ENCODE results near the gene KCNK5. TPM values are rescaled to one million over a fixed set of nuclear protein-coding genes. Genes with fewer than 3 reads are reported as not detected.

Gene KCNK5
- total RNA-seq, 4 donors from 2014 or later: 9.2 to 14.3 (median 13.0) TPM

DNA sequence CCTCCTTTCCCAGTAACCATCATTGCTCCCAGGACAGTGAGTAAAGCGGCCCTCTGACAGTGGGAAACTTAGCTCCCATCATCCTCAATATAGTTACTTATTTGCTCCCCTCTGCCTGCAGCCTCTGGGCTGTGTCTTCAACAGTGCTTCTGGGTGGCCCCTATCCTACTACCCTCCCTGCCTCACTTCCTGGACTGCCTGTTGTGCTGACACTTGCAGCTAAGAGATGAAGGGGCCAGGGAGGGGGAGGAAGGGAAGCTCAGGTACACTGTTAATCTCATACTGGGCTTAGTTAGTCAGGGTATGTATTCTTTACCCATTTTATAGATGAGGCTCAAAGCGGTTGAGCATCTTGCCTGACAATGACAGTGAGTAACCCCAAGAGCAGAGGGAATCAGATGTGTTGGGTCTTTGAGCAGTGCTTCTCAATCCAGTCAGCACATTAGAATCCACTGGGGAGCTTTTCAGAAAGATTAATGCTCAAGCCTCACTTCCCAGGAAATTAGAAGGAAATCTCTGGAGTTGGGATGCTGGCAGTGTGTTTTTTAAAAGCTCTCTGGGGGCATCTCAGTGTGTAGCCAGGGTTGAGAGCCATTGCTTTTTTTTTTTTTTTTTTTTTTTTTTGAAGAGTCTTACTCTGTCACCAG, 27.1 kb upstream of the KCNK5 start:
- Histone ChIP-seq H3K4me1 (peaks cover 0 to 11% of the 10 kb centered on the region in 2 donors), H3K27me3 (no peaks in the 10 kb centered on the region), H3K36me3 (no peaks in the 10 kb centered on the region), H3K4me3 (replicated peaks in 1 of 3) (no peak overlapping the region), H3K9me3 (no peaks in the 10 kb centered on the region), H3K27ac (no peak overlapping the region)
- WGBS, 2 donors: 79 to 83% methylated on average over 2 of the region's 2 CpGs
- intact Hi-C loops (cut with DNase I): no loop called here
- TF ChIP-seq, protein P1, sequence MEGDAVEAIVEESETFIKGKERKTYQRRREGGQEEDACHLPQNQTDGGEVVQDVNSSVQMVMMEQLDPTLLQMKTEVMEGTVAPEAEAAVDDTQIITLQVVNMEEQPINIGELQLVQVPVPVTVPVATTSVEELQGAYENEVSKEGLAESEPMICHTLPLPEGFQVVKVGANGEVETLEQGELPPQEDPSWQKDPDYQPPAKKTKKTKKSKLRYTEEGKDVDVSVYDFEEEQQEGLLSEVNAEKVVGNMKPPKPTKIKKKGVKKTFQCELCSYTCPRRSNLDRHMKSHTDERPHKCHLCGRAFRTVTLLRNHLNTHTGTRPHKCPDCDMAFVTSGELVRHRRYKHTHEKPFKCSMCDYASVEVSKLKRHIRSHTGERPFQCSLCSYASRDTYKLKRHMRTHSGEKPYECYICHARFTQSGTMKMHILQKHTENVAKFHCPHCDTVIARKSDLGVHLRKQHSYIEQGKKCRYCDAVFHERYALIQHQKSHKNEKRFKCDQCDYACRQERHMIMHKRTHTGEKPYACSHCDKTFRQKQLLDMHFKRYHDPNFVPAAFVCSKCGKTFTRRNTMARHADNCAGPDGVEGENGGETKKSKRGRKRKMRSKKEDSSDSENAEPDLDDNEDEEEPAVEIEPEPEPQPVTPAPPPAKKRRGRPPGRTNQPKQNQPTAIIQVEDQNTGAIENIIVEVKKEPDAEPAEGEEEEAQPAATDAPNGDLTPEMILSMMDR (IDR thresholded peaks at IDR 0.05): no peak
- no peak for TF ChIP-seq POLR2A (IDR thresholded peaks at IDR 0.05)
- DNase-seq: no peak

DNA sequence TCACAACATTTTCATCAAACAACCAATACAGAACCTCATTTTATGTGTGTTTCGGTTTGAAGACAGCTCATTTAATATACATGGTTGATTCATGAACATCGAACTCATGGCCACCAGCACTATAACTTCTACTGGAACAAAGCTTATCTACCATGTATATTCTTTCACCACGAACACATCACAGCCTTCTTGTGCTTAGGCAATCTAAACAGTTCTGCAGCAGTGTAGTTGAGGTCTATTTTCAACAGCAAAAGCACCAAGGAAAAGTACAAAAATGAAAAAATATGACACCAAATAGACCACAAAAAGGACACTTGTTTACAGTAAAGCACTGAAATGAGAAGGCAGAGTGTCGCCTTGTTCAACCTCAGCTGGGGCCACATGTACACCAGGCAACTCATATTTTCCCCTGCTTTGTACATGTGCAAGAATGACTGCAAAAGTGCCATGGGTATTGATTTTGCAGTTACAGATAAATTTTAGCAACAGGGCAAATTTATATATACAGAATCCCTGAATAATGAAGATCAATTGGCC, 25.8 kb upstream of the KCNK5 start:
- 94 to 95% methylated on average over 4 of the region's 4 CpGs for WGBS, 2 donors
- no peaks in the 10 kb centered on the region for H3K36me3 ChIP-seq
- intact Hi-C loops (cut with DNase I): no loop called here
- no peak for TF ChIP-seq POLR2A (IDR thresholded peaks at IDR 0.05)
- TF ChIP-seq, protein P1 (IDR thresholded peaks at IDR 0.05): no peak
- H3K27me3 ChIP-seq: no peaks in the 10 kb centered on the region
- H3K4me1 ChIP-seq: peaks cover 0 to 12% of the 10 kb centered on the region in 2 donors
- no peaks in the 10 kb centered on the region for H3K9me3 ChIP-seq
- H3K4me3 ChIP-seq (replicated peaks in 1 of 3): no peak overlapping the region
- H3K27ac ChIP-seq: no peak overlapping the region
- no peak for DNase-seq

DNA sequence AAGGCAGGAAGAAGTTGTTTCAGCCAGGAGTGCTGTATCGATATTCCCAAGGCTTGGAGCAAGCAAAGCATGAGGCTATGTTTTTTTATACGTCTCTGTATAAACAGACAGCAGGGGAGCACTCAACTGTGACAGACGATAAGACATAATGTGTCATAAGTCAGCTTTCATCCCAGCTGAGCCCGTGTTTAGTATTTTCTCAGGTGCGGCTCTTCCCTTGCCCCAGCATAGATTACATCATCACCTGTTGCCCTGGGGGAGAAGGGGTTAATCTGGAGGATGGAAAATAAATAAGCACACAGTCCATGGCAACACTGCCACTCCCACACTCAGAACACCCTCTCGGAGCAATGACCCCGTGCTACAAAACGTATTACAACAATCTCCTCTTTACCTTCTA, 22.1 kb upstream of the KCNK5 start:
- H3K27me3 ChIP-seq: no peaks in the 10 kb centered on the region
- no peak overlapping the region for H3K27ac ChIP-seq
- no peaks in the 10 kb centered on the region for H3K9me3 ChIP-seq
- H3K36me3 ChIP-seq: no peaks in the 10 kb centered on the region
- peak in 1 of 2 donors; percentile 27 for DNase-seq
- intact Hi-C loops (cut with DNase I): no loop called here
- H3K4me3 ChIP-seq (replicated peaks in 1 of 3): no peak overlapping the region
- peaks cover 0 to 12% of the 10 kb centered on the region in 2 donors for H3K4me1 ChIP-seq
- no peak for TF ChIP-seq POLR2A (IDR thresholded peaks at IDR 0.05)
- TF ChIP-seq, protein P1 (IDR thresholded peaks at IDR 0.05): no peak
- WGBS, 2 donors: 22 to 25% methylated on average over 8 of the region's 8 CpGs

DNA sequence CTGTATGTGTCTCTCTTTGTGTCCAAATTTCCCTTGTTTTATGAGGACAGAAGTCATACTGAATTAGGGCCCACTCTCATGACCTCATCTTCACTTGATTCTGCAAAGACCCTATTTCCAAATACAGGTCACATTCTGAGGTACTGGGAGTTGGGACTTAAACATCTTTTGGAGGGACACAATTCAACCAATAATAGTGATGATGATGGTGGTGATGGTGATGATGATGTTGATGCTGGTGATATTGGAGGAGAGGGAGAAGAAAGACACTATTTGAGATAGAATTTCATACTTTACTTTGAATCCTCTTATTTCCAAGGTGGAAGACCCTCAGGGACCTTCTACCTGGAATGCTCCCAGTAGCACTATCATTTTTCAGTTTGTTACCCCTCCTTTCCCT, 21.2 kb upstream of the KCNK5 start:
- Histone ChIP-seq H3K4me3 (replicated peaks in 1 of 3) (no peak overlapping the region), H3K27ac (no peak overlapping the region), H3K4me1 (peaks cover 0 to 12% of the 10 kb centered on the region in 2 donors), H3K36me3 (no peaks in the 10 kb centered on the region), H3K27me3 (no peaks in the 10 kb centered on the region), H3K9me3 (no peaks in the 10 kb centered on the region)
- TF ChIP-seq, protein P1 (IDR thresholded peaks at IDR 0.05): no peak
- no peak for TF ChIP-seq POLR2A (IDR thresholded peaks at IDR 0.05)
- intact Hi-C loops (cut with DNase I): no loop called here
- no peak for DNase-seq

DNA sequence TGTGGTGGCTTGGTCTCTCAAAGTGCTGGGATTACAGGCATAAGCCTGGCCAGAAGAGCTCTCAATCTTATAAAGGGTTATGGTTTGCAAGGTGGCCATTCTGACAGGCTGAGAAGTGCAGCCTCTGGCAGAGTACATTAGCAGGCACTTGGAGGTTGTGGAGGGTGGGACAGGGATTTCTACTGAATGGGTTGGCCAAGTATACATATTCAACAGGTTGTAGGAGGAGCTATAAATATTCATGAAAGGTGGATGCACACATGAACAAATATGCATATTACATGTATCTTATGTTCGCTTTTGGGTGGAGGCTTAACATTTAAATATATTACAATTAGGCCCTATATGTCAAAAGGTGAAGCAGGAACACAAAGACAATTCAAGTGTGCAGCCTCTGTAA, 20.0 kb upstream of the KCNK5 start:
- no peak for DNase-seq
- WGBS, 2 donors: 100% methylated on average over 1 of the region's 1 CpG
- H3K36me3 ChIP-seq: no peaks in the 10 kb centered on the region
- intact Hi-C loops (cut with DNase I): no loop called here
- H3K9me3 ChIP-seq: no peaks in the 10 kb centered on the region
- H3K27ac ChIP-seq: no peak overlapping the region
- H3K27me3 ChIP-seq: no peaks in the 10 kb centered on the region
- TF ChIP-seq, protein P1 (IDR thresholded peaks at IDR 0.05): no peak
- TF ChIP-seq POLR2A (IDR thresholded peaks at IDR 0.05): no peak
- H3K4me1 ChIP-seq: peaks cover under 1 to 15% of the 10 kb centered on the region in 2 donors
- no peak overlapping the region for H3K4me3 ChIP-seq (replicated peaks in 1 of 3)
